ENCODE data around the gene USP40. TPM values are rescaled to one million over a fixed set of nuclear protein-coding genes. Genes with fewer than 3 reads are reported as not detected.

Gene USP40
- polyA plus RNA-seq, 1 donor (not counting 4 experiments of a cell fraction or from before 2014, with no cell fraction given): 37.3 TPM

GRCh38 chr2:233528182-233528581 is 38.4 kb downstream of the USP40 start:
- Histone ChIP-seq H3K27me3 (ENCODE audit: control insufficient read depth, extremely low read depth, insufficient read depth, low read length) (no peaks in the 10 kb centered on the region), H3K9ac (ENCODE audit: control insufficient read depth, extremely low read depth, insufficient read depth, low read length) (no peak overlapping the region), H3K9me3 (ENCODE audit: control insufficient read depth, low read depth, low read length) (no peaks in the 10 kb centered on the region), H3K27ac (ENCODE audit: control insufficient read depth, insufficient read depth, low read length) (no peak overlapping the region), H2AFZ (ENCODE audit: control insufficient read depth, low read length) (no peak overlapping the region), H3K9me1 (ENCODE audit: control insufficient read depth, extremely low read depth, insufficient read depth, low read length) (no peaks in the 10 kb centered on the region), H3K4me1 (ENCODE audit: control insufficient read depth, extremely low read depth, insufficient read depth, low read length) (no peaks in the 10 kb centered on the region), H3K4me2 (ENCODE audit: control insufficient read depth, extremely low read depth, insufficient read depth, low read depth, low read length) (no peak overlapping the region), H3K36me3 (ENCODE audit: control insufficient read depth in 2 of 2, extremely low read depth in 1 of 2, insufficient read depth in 2 of 2, low read length in 2 of 2) (peaks cover 9 to 14% of the 10 kb centered on the region in 2 experiments), H3K79me2 (ENCODE audit: control insufficient read depth, insufficient read depth, low read length) (no peaks in the 10 kb centered on the region), H3K4me3 (ENCODE audit: control insufficient read depth in 2 of 3, extremely low read depth in 1 of 3, insufficient read depth in 2 of 3, low read depth in 1 of 3, low read length in 3 of 3) (no peak overlapping the region), H4K20me1 (ENCODE audit: control insufficient read depth, extremely low read depth, insufficient read depth, low read length) (no peaks in the 10 kb centered on the region)
- dilution Hi-C loops (cut with MboI; ENCODE audit: extremely low pct_ligation_motif_present, low sequenced_read_pairs): no loop called here
- no peak for DNase-seq (ENCODE audit: low read depth, low spot score)
- FAIRE-seq: no peak
- TF ChIP-seq CTCF (optimal IDR thresholded peaks at IDR 0.05 in 1 of 3, IDR thresholded peaks at IDR 0.05 in 1 of 3, conservative IDR thresholded peaks at IDR 0.05 in 1 of 3; ENCODE audit: extremely low read depth in 1 of 3, insufficient read depth in 2 of 3, low read length in 3 of 3) (no peak), EZH2 (IDR thresholded peaks at IDR 0.05; ENCODE audit: low read length) (no peak)

GRCh38 chr2:233525791-233526190 is 40.8 kb downstream of the USP40 start:
- no peak overlapping the region for H3K27ac ChIP-seq (ENCODE audit: control insufficient read depth, insufficient read depth, low read length)
- no peak overlapping the region for H3K4me2 ChIP-seq (ENCODE audit: control insufficient read depth, extremely low read depth, insufficient read depth, low read depth, low read length)
- H3K9me1 ChIP-seq (ENCODE audit: control insufficient read depth, extremely low read depth, insufficient read depth, low read length): no peaks in the 10 kb centered on the region
- H3K27me3 ChIP-seq (ENCODE audit: control insufficient read depth, extremely low read depth, insufficient read depth, low read length): no peaks in the 10 kb centered on the region
- H3K9ac ChIP-seq (ENCODE audit: control insufficient read depth, extremely low read depth, insufficient read depth, low read length): no peak overlapping the region
- TF ChIP-seq EZH2 (IDR thresholded peaks at IDR 0.05; ENCODE audit: low read length) (no peak), CTCF (optimal IDR thresholded peaks at IDR 0.05 in 1 of 3, IDR thresholded peaks at IDR 0.05 in 1 of 3, conservative IDR thresholded peaks at IDR 0.05 in 1 of 3; ENCODE audit: extremely low read depth in 1 of 3, insufficient read depth in 2 of 3, low read length in 3 of 3) (no peak)
- H4K20me1 ChIP-seq (ENCODE audit: control insufficient read depth, extremely low read depth, insufficient read depth, low read length): no peaks in the 10 kb centered on the region
- no peak overlapping the region for H3K4me3 ChIP-seq (ENCODE audit: control insufficient read depth in 2 of 3, extremely low read depth in 1 of 3, insufficient read depth in 2 of 3, low read depth in 1 of 3, low read length in 3 of 3)
- H3K79me2 ChIP-seq (ENCODE audit: control insufficient read depth, insufficient read depth, low read length): no peaks in the 10 kb centered on the region
- dilution Hi-C loops (cut with MboI; ENCODE audit: extremely low pct_ligation_motif_present, low sequenced_read_pairs): no loop called here
- FAIRE-seq: no peak
- no peak overlapping the region for H2AFZ ChIP-seq (ENCODE audit: control insufficient read depth, low read length)
- H3K4me1 ChIP-seq (ENCODE audit: control insufficient read depth, extremely low read depth, insufficient read depth, low read length): no peaks in the 10 kb centered on the region
- no peaks in the 10 kb centered on the region for H3K9me3 ChIP-seq (ENCODE audit: control insufficient read depth, low read depth, low read length)
- H3K36me3 ChIP-seq (ENCODE audit: control insufficient read depth in 2 of 2, extremely low read depth in 1 of 2, insufficient read depth in 2 of 2, low read length in 2 of 2): peaks cover 7 to 12% of the 10 kb centered on the region in 2 experiments
- DNase-seq (ENCODE audit: low read depth, low spot score): no peak

Data from keratinocyte (primary cell).